Ovary (tissue), 9 donors: ENCODE data around the gene ZNF487. TPM values are rescaled to one million over a fixed set of nuclear protein-coding genes. Genes with fewer than 3 reads are reported as not detected.
A peak's percentile ranks its signal among the peaks of the same experiment; 100 is the strongest.

Experiments
- DNase-seq, 5 donors: peaks; one replicate each; pipeline ENCODE4 v3.0.0-alpha.2; 2019 to 2020
- H3K27ac ChIP-seq, 2 donors: fragments of 200-600 bp; one replicate each; pipeline versions ENCODE4 v1.5.1 to v1.8.0; 2019 to 2022
- H3K27me3 ChIP-seq: fragments of 200-600 bp; one replicate; pipeline ENCODE4 v1.8.0; 2022
- H3K36me3 ChIP-seq: fragments of 200-600 bp; sonication (generic); one replicate; pipeline ENCODE4 v1.5.1; 2019
- H3K4me1 ChIP-seq: one replicate; pipeline ENCODE4 v1.8.1; 2013; ENCODE audit warnings: mild to moderate bottlenecking, moderate library complexity; ENCODE audit not compliant: insufficient read depth
- H3K4me3 ChIP-seq: fragments of 200-600 bp; sonication (generic); one replicate; pipeline ENCODE4 v1.5.1; 2017
- H3K9me3 ChIP-seq, 2 donors: fragments of 200-600 bp in 1 of 2; sonication (generic) in 1 of 2; one replicate each; pipeline versions ENCODE4 v1.5.1 to v1.8.1; 2013 to 2019; ENCODE audit warnings: mild to moderate bottlenecking in 1 of 2, moderate library complexity in 1 of 2
- EP300 ChIP-seq: sonication (generic); formaldehyde crosslinking; IDR thresholded peaks from one replicate; pipeline ENCODE4 v1.6.1; 2017; ENCODE audit warnings: antibody characterized with exemption
- POLR2A ChIP-seq: fragments of 450-650 bp; IDR thresholded peaks from one replicate; pipeline ENCODE4 v1.6.1; 2017; ENCODE audit warnings: antibody characterized with exemption, mild to moderate bottlenecking, moderate library complexity
- WGBS, 3 donors: extraction: QIAGEN DNeasy Blood & Tissue Kit in 1 of 3; methylation state at CpG; one replicate each; pipeline versions ENCODE4 v1.1.5 to v1.1.7; 2013 to 2017; 5-methylcytosine and 5-hydroxymethylcytosine counted together
- intact Hi-C, 4 donors: fragments of 100-400 bp; cut with DNase I; formaldehyde crosslinking; loops; one replicate each; pipeline versions ENCODE4 v1.11.0 to v1.15.1; 2022 to 2023
- polyA plus RNA-seq, 2 donors: library from polyadenylated mRNA; stranded (reverse); fragments of 200-250 nt in 1 of 2; fragments of 350-450 nt in 1 of 2; fragmentation: Illumina TruSeq in 1 of 2; extraction: RNeasy Lipid Tissue Mini Kit (QIAGEN cat#74804) in 1 of 2; gene quantifications; one replicate each; pipeline ENCODE4 v1.2.3, GENCODE V29; 2013 to 2014
- total RNA-seq, 7 donors: library from RNA; depleted of rRNA in 2 of 7; stranded (reverse); fragments of >200 nt in 2 of 7; fragmentation: NEBNext Ultra II Directional in 3 of 7; extraction: Animal tissue kit (Norgen Biotek cat#: 25700) in 3 of 7; gene quantifications; one replicate each; pipeline versions ENCODE4 v1.1.0 to v1.2.4, GENCODE V29; 2016 to 2023
- TF ChIP-seq, protein P1 (sequence below), 3 donors: fragments of 450-650 bp in 2 of 3; fragments of 200-600 bp in 1 of 3; IDR thresholded peaks; one replicate each; pipeline versions ENCODE4 v1.5.1 to v1.8.0; 2016 to 2022; ENCODE audit warnings: antibody characterized with exemption in 3 of 3, mild to moderate bottlenecking in 1 of 3
- donor health status: DM: no; HTN: no; CAD: no; lungs with moderate emphysema.
- donor health status: DM: no; HTN: no; CAD: no.
- donor health status: Bipolar disorder and iron deficiency.
- donor health status: DM: yes; HTN: yes; CAD: no.
- donor health status: DM: no; HTN: no; CAD: no.
- donor health status: DM: yes; HTN: yes; CAD: no.

ZNF487 gene
- total and polyA plus RNA-seq, 9 donors = 6.4 to 30.1 (median 8.2) TPM

DNA sequence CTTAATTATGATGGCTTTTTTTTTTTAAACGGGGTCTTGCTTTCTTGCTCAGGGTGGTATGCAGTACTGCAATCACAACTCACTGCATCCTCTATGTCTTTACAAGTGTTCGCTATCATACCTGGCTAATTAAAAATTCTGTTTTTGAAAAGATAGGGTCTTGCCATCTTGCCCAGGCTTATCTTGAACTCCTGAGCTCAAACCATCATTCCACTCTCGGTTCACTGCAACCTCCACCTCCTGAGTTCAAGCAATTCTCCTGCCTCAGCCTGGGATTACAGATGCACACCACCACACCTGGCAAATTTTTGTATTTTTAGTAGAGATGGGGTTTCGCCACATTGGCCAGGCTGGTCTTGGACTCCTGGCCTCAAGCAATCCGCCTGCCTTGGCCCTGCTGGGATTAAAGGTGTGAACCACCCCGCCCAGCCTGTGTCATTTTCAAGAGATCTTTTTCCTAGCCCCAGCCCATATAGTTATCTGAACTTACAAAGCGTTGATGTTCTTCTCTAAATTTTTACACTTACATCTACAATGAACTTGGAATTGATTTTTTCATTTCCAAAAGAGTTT lies 33.9 kb upstream of the ZNF487 start:
- H3K27me3 ChIP-seq = no peaks in the 10 kb centered on the region
- H3K4me1 ChIP-seq = peaks cover 18% of the 10 kb centered on the region
- WGBS, 3 donors = 82 to 85% (median 82%) methylated on average over 7 of the region's 7 CpGs
- no peaks in the 10 kb centered on the region for H3K36me3 ChIP-seq
- H3K4me3 ChIP-seq = no peak overlapping the region
- H3K9me3 ChIP-seq = no peaks in the 10 kb centered on the region
- intact Hi-C loops = no loop called here
- DNase-seq = peak in 1 of 5 donors; percentile 7
- TF ChIP-seq POLR2A (no peak), EP300 (no peak)
- TF ChIP-seq, protein P1, sequence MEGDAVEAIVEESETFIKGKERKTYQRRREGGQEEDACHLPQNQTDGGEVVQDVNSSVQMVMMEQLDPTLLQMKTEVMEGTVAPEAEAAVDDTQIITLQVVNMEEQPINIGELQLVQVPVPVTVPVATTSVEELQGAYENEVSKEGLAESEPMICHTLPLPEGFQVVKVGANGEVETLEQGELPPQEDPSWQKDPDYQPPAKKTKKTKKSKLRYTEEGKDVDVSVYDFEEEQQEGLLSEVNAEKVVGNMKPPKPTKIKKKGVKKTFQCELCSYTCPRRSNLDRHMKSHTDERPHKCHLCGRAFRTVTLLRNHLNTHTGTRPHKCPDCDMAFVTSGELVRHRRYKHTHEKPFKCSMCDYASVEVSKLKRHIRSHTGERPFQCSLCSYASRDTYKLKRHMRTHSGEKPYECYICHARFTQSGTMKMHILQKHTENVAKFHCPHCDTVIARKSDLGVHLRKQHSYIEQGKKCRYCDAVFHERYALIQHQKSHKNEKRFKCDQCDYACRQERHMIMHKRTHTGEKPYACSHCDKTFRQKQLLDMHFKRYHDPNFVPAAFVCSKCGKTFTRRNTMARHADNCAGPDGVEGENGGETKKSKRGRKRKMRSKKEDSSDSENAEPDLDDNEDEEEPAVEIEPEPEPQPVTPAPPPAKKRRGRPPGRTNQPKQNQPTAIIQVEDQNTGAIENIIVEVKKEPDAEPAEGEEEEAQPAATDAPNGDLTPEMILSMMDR (IDR thresholded peaks at IDR 0.05) = no peak
- no peak overlapping the region for H3K27ac ChIP-seq

DNA sequence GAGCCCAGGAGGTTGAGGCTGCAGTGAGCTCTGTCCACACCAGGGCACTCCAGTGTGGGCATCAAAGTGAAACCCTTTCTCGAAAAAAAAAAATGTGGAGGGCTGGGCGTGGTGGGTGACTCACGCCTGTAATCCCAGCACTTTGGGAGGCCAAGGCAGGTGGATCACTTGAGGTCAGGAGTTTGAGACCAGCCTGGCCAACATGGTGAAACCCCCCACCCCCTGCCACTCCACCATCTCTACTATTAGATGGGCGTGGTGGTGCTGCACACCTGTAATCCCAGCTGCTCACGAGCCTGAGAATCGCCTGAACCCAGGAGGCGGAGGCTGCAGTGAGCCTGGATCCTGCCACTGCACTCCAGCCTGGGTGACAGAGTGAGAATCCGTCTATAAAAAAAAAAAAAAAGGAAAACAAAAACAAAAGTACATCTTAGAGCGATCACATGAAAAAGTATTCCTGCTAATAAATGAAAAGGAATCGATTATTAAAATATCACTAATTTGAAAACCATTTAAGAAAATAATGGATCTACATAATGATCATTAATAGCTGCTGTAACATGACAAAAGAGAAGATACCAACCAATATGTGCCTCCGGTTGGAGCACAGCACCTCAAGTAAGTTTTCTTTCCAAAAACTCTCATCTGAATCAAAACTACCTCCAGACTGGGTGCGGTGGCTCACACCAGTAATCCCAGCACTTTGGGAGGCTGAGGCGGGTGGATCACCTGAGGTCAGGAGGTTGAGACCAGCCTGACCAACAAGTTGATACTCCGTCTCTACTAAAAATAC lies 32.8 kb upstream of the ZNF487 start:
- H3K4me3 ChIP-seq = no peak overlapping the region
- peaks cover 10% of the 10 kb centered on the region for H3K4me1 ChIP-seq
- H3K9me3 ChIP-seq = no peaks in the 10 kb centered on the region
- peak in 1 of 5 donors; percentile 13 for DNase-seq
- 70 to 73% (median 73%) methylated on average over 14 of the region's 14 CpGs for WGBS, 3 donors
- TF ChIP-seq, protein P1 (IDR thresholded peaks at IDR 0.05) = no peak
- H3K36me3 ChIP-seq = no peaks in the 10 kb centered on the region
- H3K27ac ChIP-seq = no peak overlapping the region
- H3K27me3 ChIP-seq = no peaks in the 10 kb centered on the region
- intact Hi-C loops = no loop called here

DNA sequence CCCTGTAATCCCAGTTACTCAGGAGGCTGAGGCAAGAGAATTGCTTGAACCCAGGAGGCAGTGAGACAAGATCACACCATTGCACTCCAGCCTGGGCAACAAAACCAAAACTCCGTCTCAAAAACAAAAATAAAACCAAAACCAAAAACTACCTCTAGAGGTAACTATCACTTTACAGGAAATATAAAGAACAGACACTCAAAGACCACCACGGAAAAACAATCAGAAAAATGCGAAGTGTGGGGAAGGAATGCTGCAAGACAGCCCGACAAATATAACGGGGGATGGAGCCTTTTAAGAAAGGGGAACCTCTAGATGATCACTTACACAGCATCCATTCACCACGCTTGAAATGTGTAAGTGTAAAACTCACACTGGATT lies 32.2 kb upstream of the ZNF487 start:
- DNase-seq = no peak
- intact Hi-C loops = no loop called here
- Histone ChIP-seq H3K9me3 (no peaks in the 10 kb centered on the region), H3K36me3 (no peaks in the 10 kb centered on the region), H3K27me3 (no peaks in the 10 kb centered on the region), H3K27ac (no peak overlapping the region), H3K4me3 (no peak overlapping the region), H3K4me1 (peaks cover 10% of the 10 kb centered on the region)
- 48 to 65% (median 61%) methylated on average over 6 of the region's 6 CpGs for WGBS, 3 donors
- TF ChIP-seq POLR2A = no peak
- TF ChIP-seq, protein P1 (IDR thresholded peaks at IDR 0.05) = no peak
- no peak for TF ChIP-seq EP300

DNA sequence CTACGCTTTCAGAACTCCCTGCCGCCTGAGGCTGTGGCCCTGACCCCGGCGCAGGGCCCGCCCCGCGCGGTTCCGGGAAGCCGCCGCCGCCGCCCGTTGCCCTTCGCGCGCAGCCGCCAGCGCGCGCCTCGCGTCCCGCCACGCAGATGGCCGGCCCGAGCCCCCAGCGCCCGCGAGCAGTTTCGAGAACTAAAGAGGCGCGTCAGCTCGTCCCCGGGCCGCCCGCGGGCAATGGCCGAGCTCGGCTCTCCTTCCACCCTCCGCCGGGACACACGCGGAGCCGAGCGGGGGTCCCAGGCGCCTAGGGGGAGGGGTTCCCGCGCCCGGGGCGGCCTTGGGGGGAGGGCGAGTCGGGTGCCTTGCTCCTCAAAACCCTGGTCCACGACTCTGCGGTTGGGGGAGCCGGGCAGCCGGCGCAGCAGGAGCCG lies 29.7 kb upstream of the ZNF487 start:
- Histone ChIP-seq H3K36me3 (no peaks in the 10 kb centered on the region), H3K4me1 (peaks cover 8% of the 10 kb centered on the region), H3K4me3 (peak overlapping the region; percentile 66), H3K27ac (peak overlapping the region; percentile 98 to 99), H3K9me3 (no peaks in the 10 kb centered on the region), H3K27me3 (no peaks in the 10 kb centered on the region)
- WGBS, 3 donors = 0 to 1% (median 0%) methylated on average over 59 of the region's 59 CpGs
- intact Hi-C loops = loop anchor here in 1 of 4 donors (2.0 kb wide), 1 partner anchor 14 kb away; no protein-coding TSS in a partner anchor
- peak; percentile 60 to 82 (median 72) for DNase-seq
- no peak for TF ChIP-seq EP300
- TF ChIP-seq POLR2A = peak; percentile 26
